GM12892 (cell line): ENCODE results near the gene FOXO6.

Experiments
- DNase-seq: peaks from one replicate; pipeline ENCODE4 v3.0.0; 2011; ENCODE audit not compliant: insufficient read length
- FAIRE-seq: peaks from 2 replicates; lab custom pipeline; 2011; peaks lifted over from hg19 to GRCh38; lab: Jason Lieb, UNC
- POLR2A ChIP-seq: IDR thresholded peaks from 2 replicates; pipeline ENCODE4 v1.6.1; 2011; ENCODE audit warnings: low read depth, low read length, control low read depth
- POLR2AphosphoS5 ChIP-seq: IDR thresholded peaks from 2 replicates; pipeline ENCODE4 v1.6.1; 2011; ENCODE audit warnings: low read depth, low read length, control low read depth
- TAF1 ChIP-seq: IDR thresholded peaks from 2 replicates; pipeline ENCODE4 v1.6.1; 2011; ENCODE audit warnings: low read depth, mild to moderate bottlenecking, control low read depth, low read length, borderline replicate concordance

The FOXO6 gene

GRCh38 chr1:41373373-41373772 is 12.1 kb downstream of the FOXO6 start:
- TF ChIP-seq POLR2A (no peak), POLR2AphosphoS5 (no peak), TAF1 (no peak)
- no peak for DNase-seq
- FAIRE-seq = no peak

- DNase-seq (no peak), FAIRE-seq (no peak)
- TF ChIP-seq POLR2AphosphoS5 = no peak
Measured at GRCh38 chr1:41374711-41375110, 13.5 kb downstream of the FOXO6 start.

- FAIRE-seq (no peak), DNase-seq (no peak)
- TF ChIP-seq POLR2A (no peak), TAF1 (no peak), POLR2AphosphoS5 (no peak)
Measured at GRCh38 chr1:41377397-41377796, 16.2 kb downstream of the FOXO6 start.

GRCh38 chr1:41378222-41378621 is 17.0 kb downstream of the FOXO6 start:
- DNase-seq (no peak), FAIRE-seq (no peak)
- no peak for TF ChIP-seq POLR2A
- TF ChIP-seq POLR2AphosphoS5 = no peak
- no peak for TF ChIP-seq TAF1

GRCh38 chr1:41378999-41379737 is 17.9 kb downstream of the FOXO6 start:
- DNase-seq (no peak), FAIRE-seq (no peak)
- TF ChIP-seq POLR2AphosphoS5 (no peak), TAF1 (no peak), POLR2A (no peak)

- DNase-seq (no peak), FAIRE-seq (no peak)
- TF ChIP-seq TAF1 (no peak), POLR2A (no peak), POLR2AphosphoS5 (no peak)
Measured at GRCh38 chr1:41379738-41380130, 18.5 kb downstream of the FOXO6 start.

GRCh38 chr1:41380195-41380594 is 19.0 kb downstream of the FOXO6 start:
- TF ChIP-seq TAF1 = no peak
- no peak for TF ChIP-seq POLR2AphosphoS5
- no peak for TF ChIP-seq POLR2A
- no peak for DNase-seq
- no peak for FAIRE-seq

- no peak for TF ChIP-seq TAF1
- TF ChIP-seq POLR2A = no peak
- no peak for TF ChIP-seq POLR2AphosphoS5
- DNase-seq (no peak), FAIRE-seq (no peak)
Measured at GRCh38 chr1:41380979-41381691, 19.9 kb downstream of the FOXO6 start.

- FAIRE-seq (no peak), DNase-seq (peak; percentile 53)
Measured at GRCh38 chr1:41381692-41382479, 20.7 kb downstream of the FOXO6 start.

GRCh38 chr1:41382480-41383090 is 21.4 kb downstream of the FOXO6 start:
- TF ChIP-seq TAF1 (no peak), POLR2A (no peak), POLR2AphosphoS5 (no peak)
- DNase-seq (no peak), FAIRE-seq (no peak)

More at GRCh38 chr1:41381692-41382479, 20.7 kb downstream of the FOXO6 start:
- TF ChIP-seq POLR2AphosphoS5 (no peak), TAF1 (no peak), POLR2A (no peak)

GRCh38 chr1:41383094-41383852 is 22.0 kb downstream of the FOXO6 start:
- TF ChIP-seq POLR2A (no peak), TAF1 (no peak), POLR2AphosphoS5 (no peak)
- no peak for FAIRE-seq
- DNase-seq = no peak

- FAIRE-seq (no peak), DNase-seq (no peak)
- no peak for TF ChIP-seq POLR2A
- TF ChIP-seq POLR2AphosphoS5 = no peak
- TF ChIP-seq TAF1 = no peak
Measured at GRCh38 chr1:41384579-41384978, 23.3 kb downstream of the FOXO6 start.
